DOHH2 (cell line): ENCODE data around the gene BLACAT1.

Source experiments
- EZH2phosphoT487 ChIP-seq: fragments of 200-600 bp; sonication (generic); IDR thresholded peaks from 2 replicates; pipeline ENCODE4 v1.6.1; 2017; ENCODE audit warnings: borderline replicate concordance, mild to moderate bottlenecking, antibody characterized with exemption, low read length, moderate library complexity, mixed read lengths
- TF ChIP-seq, protein P1 (sequence below): fragments of 200-600 bp; sonication (generic); IDR thresholded peaks from one replicate; pipeline ENCODE4 v1.5.1; 2014; ENCODE audit warnings: antibody characterized with exemption, mild to moderate bottlenecking, low read depth, low read length; ENCODE audit not compliant: poor library complexity, severe bottlenecking

- no peak for TF ChIP-seq EZH2phosphoT487
- TF ChIP-seq, protein P1, sequence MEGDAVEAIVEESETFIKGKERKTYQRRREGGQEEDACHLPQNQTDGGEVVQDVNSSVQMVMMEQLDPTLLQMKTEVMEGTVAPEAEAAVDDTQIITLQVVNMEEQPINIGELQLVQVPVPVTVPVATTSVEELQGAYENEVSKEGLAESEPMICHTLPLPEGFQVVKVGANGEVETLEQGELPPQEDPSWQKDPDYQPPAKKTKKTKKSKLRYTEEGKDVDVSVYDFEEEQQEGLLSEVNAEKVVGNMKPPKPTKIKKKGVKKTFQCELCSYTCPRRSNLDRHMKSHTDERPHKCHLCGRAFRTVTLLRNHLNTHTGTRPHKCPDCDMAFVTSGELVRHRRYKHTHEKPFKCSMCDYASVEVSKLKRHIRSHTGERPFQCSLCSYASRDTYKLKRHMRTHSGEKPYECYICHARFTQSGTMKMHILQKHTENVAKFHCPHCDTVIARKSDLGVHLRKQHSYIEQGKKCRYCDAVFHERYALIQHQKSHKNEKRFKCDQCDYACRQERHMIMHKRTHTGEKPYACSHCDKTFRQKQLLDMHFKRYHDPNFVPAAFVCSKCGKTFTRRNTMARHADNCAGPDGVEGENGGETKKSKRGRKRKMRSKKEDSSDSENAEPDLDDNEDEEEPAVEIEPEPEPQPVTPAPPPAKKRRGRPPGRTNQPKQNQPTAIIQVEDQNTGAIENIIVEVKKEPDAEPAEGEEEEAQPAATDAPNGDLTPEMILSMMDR, result no peak
Observed at GRCh38 chr1:205458777-205459566, 3.1 kb upstream of the BLACAT1 start.
